HepG2 (cell line): ENCODE data around the gene EPN3. TPM values are rescaled to one million over a fixed set of nuclear protein-coding genes. Genes with fewer than 3 reads are reported as not detected.

Experiments used
- FOSL2 ChIP-seq: sonication (generic); formaldehyde crosslinking; IDR thresholded peaks from 2 replicates; pipeline ENCODE4 v1.4.0; 2020; ENCODE audit warnings: missing genetic modification reagents
- FOXK2 ChIP-seq: fragments of 450-650 bp; IDR thresholded peaks from 2 replicates; pipeline ENCODE4 v1.6.1; 2016
- HDAC2 ChIP-seq: sonication (generic); formaldehyde crosslinking; IDR thresholded peaks from 2 replicates; pipeline ENCODE4 v1.4.0; 2020; ENCODE audit warnings: missing genetic modification reagents
- JARID2 ChIP-seq: sonication (generic); formaldehyde crosslinking; IDR thresholded peaks from 2 replicates; pipeline ENCODE4 v1.8.1; 2023; ENCODE audit warnings: missing genetic modification reagents, inconsistent platforms; ENCODE audit not compliant: insufficient replicate concordance
- MAF1 ChIP-seq: sonication (generic); formaldehyde crosslinking; IDR thresholded peaks from 2 replicates; pipeline ENCODE4 v1.5.0; 2020; ENCODE audit warnings: missing genetic modification reagents, borderline replicate concordance
- NPAS2 ChIP-seq: sonication (generic); formaldehyde crosslinking; IDR thresholded peaks from 2 replicates; pipeline ENCODE4 v1.8.0; 2022; ENCODE audit warnings: mild to moderate bottlenecking, missing genetic modification reagents, borderline replicate concordance
- RARA ChIP-seq: IDR thresholded peaks from 2 replicates; pipeline ENCODE4 v1.6.1; 2016; ENCODE audit warnings: missing genetic modification reagents, missing compliant biosample characterization
- RELA ChIP-seq: sonication (generic); formaldehyde crosslinking; IDR thresholded peaks from 2 replicates; pipeline ENCODE4 v1.4.0; 2020; ENCODE audit warnings: missing genetic modification reagents
- SP4 ChIP-seq: sonication (generic); formaldehyde crosslinking; IDR thresholded peaks from 2 replicates; pipeline ENCODE4 v1.8.1; 2023; ENCODE audit warnings: mild to moderate bottlenecking, missing genetic modification reagents
- SRSF1 ChIP-seq: fragments of 200-400 bp; formaldehyde crosslinking; optimal IDR thresholded peaks from 2 replicates; pipeline ENCODE3; 2017; ENCODE audit warnings: mild to moderate bottlenecking, low read depth, low read length, moderate library complexity
- UBTF ChIP-seq: sonication (generic); formaldehyde crosslinking; IDR thresholded peaks from 2 replicates; pipeline ENCODE4 v1.4.0; 2020; ENCODE audit warnings: mild to moderate bottlenecking, missing genetic modification reagents
- ZBTB37 ChIP-seq: sonication (generic); formaldehyde crosslinking; IDR thresholded peaks from 2 replicates; pipeline ENCODE4 v1.4.0; 2020; ENCODE audit warnings: mild to moderate bottlenecking, missing genetic modification reagents
- ZBTB42 ChIP-seq: sonication (generic); formaldehyde crosslinking; IDR thresholded peaks from 2 replicates; pipeline ENCODE4 v1.5.0; 2020; ENCODE audit warnings: mild to moderate bottlenecking, missing genetic modification reagents
- ZGPAT ChIP-seq: IDR thresholded peaks from 2 replicates; pipeline ENCODE4 v1.6.1; 2016; ENCODE audit warnings: mild to moderate bottlenecking
- ZNF124 ChIP-seq: sonication (generic); formaldehyde crosslinking; IDR thresholded peaks from 2 replicates; pipeline ENCODE4 v1.4.0; 2020; ENCODE audit warnings: missing genetic modification reagents
- ZNF33B ChIP-seq: sonication (generic); formaldehyde crosslinking; IDR thresholded peaks from 2 replicates; pipeline ENCODE4 v1.5.1; 2020; ENCODE audit warnings: mild to moderate bottlenecking, missing genetic modification reagents
- ZNF619 ChIP-seq: sonication (generic); formaldehyde crosslinking; IDR thresholded peaks from 2 replicates; pipeline ENCODE4 v1.4.0; 2020; ENCODE audit warnings: mild to moderate bottlenecking, missing genetic modification reagents
- ZNF720 ChIP-seq: sonication (generic); formaldehyde crosslinking; IDR thresholded peaks from 2 replicates; pipeline ENCODE4 v1.4.0; 2020; ENCODE audit warnings: missing genetic modification reagents
- ZNF737 ChIP-seq: sonication (generic); formaldehyde crosslinking; IDR thresholded peaks from 2 replicates; pipeline ENCODE4 v1.5.0; 2020; ENCODE audit warnings: missing genetic modification reagents, mild to moderate bottlenecking, borderline replicate concordance
- ZSCAN20 ChIP-seq: sonication (generic); formaldehyde crosslinking; IDR thresholded peaks from 2 replicates; pipeline ENCODE4 v1.4.0; 2020; ENCODE audit warnings: missing genetic modification reagents, mild to moderate bottlenecking, borderline replicate concordance
- polyA plus RNA-seq, 8 experiments: library from polyadenylated mRNA; depleted of rRNA in 3 of 8; stranded (reverse) in 7 of 8; unstranded in 1 of 8; fragments of >200 nt; fragmentation: Illumina TruSeq in 4 of 8; extraction: Trizol in 4 of 8; gene quantifications; 2 replicates each; pipeline versions ENCODE4 v1.2.1 to v1.2.3, GENCODE V29; 2011 to 2016; ENCODE audit warnings: low read depth in 4 of 8, missing spikeins in 1 of 8, mixed read lengths in 1 of 8; ENCODE audit not compliant: insufficient read depth in 1 of 8
- total RNA-seq, 5 experiments: library from RNA; depleted of rRNA; stranded (reverse); fragments of >200 nt; fragmentation: Illumina TruSeq; extraction: Trizol; gene quantifications; 2 replicates each; pipeline ENCODE4 v1.2.3, GENCODE V29; 2016; ENCODE audit warnings: low read depth in 1 of 5
- TF ChIP-seq, protein P1 (sequence below): sonication (generic); formaldehyde crosslinking; IDR thresholded peaks from 2 replicates; pipeline ENCODE4 v1.5.0; 2020; ENCODE audit warnings: mild to moderate bottlenecking, missing genetic modification reagents
- TF ChIP-seq, protein P2 (sequence below): IDR thresholded peaks from 2 replicates; pipeline ENCODE4 v1.6.1; 2016; ENCODE audit warnings: missing genetic modification reagents, missing compliant biosample characterization

The EPN3 gene
- total and polyA plus RNA-seq, 2 of the 13 experiments (the other 11 are each of a cell fraction or from before 2014, with no cell fraction given) = 0.11 to 0.95 TPM

DNA sequence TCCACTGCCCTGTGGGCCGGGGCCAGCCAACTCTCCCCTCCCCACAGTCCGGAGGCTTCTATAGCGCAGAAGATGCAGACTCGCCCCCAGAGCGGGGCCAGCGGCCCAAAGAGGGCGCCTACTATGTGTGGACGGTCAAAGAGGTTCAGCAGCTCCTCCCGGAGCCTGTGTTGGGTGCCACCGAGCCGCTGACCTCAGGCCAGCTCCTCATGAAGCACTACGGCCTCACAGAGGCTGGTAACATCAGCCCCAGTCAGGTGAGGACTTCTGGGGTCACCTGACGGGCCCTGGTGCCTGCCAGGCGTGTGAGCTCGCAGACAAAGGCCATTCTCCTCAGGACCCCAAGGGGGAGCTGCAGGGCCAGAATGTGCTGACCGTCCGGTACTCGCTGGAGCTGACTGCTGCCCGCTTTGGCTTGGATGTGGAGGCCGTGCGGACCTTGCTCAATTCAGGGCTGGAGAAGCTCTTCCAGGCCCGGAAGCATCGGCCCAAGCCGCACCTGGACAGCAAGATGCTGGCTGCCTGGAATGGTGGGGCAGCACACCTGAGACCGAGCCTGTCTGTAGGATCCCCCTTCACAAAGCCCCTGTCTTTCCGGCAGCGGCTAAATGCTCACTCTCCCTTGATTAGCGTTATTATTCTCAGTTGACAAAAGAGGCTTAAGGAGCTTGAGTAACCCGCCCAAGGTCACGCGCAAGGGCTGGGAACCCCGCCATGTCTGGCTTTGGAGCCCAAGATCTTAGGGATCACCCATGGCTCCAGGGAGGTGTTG is 18.3 kb downstream of the EPN3 start (continued):
- TF ChIP-seq ZNF124 (CRISPR knock-in tag) = peak; percentile 80
- 0 out of 2 replicates have a peak, but pooled peaks have one; percentile 19 for TF ChIP-seq ZNF33B
- peak; percentile 75 for TF ChIP-seq ZGPAT (CRISPR knock-in tag)
- TF ChIP-seq SRSF1 = no peak
- TF ChIP-seq, protein P1, sequence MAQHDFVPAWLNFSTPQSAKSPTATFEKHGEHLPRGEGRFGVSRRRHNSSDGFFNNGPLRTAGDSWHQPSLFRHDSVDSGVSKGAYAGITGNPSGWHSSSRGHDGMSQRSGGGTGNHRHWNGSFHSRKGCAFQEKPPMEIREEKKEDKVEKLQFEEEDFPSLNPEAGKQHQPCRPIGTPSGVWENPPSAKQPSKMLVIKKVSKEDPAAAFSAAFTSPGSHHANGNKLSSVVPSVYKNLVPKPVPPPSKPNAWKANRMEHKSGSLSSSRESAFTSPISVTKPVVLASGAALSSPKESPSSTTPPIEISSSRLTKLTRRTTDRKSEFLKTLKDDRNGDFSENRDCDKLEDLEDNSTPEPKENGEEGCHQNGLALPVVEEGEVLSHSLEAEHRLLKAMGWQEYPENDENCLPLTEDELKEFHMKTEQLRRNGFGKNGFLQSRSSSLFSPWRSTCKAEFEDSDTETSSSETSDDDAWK (CRISPR knock-in tag) = no peak
- TF ChIP-seq RELA (CRISPR knock-in tag) = peak; percentile 87; the same call in 1 of the 2 replicates
- TF ChIP-seq, protein P2, sequence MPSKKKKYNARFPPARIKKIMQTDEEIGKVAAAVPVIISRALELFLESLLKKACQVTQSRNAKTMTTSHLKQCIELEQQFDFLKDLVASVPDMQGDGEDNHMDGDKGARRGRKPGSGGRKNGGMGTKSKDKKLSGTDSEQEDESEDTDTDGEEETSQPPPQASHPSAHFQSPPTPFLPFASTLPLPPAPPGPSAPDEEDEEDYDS = peak; percentile 37; the same call in 1 of the 2 replicates
- TF ChIP-seq MAF1 (CRISPR knock-in tag) = no peak
- no peak for TF ChIP-seq ZBTB42 (CRISPR knock-in tag)
- TF ChIP-seq ZSCAN20 (CRISPR knock-in tag) = no peak
- no peak for TF ChIP-seq NPAS2
- TF ChIP-seq SP4 (CRISPR knock-in tag) = 0 out of 2 replicates have a peak, but pooled peaks have one; percentile 52
- TF ChIP-seq JARID2 = no peak
- peak; percentile 54; the same call in 1 of the 2 replicates for TF ChIP-seq FOSL2 (CRISPR knock-in tag)
- TF ChIP-seq ZNF737 (CRISPR knock-in tag) = no peak
- TF ChIP-seq RARA = 0 out of 2 replicates have a peak, but pooled peaks have one; percentile 11
- TF ChIP-seq UBTF (CRISPR knock-in tag) = peak; percentile 63
- TF ChIP-seq HDAC2 (CRISPR knock-in tag) = peak; percentile 51; the same call in 1 of the 2 replicates
- no peak for TF ChIP-seq ZNF619 (CRISPR knock-in tag)
- TF ChIP-seq ZBTB37 (CRISPR knock-in tag) = no peak
- no peak for TF ChIP-seq FOXK2
- TF ChIP-seq ZNF720 (CRISPR knock-in tag) = no peak
